ENCODE measurements around the gene CLCN2. TPM values are rescaled to one million over a fixed set of nuclear protein-coding genes. Genes with fewer than 3 reads are reported as not detected.

The CLCN2 gene
- total RNA-seq, 2 experiments from 2014 or later: 5.0 to 6.8 TPM

DNA sequence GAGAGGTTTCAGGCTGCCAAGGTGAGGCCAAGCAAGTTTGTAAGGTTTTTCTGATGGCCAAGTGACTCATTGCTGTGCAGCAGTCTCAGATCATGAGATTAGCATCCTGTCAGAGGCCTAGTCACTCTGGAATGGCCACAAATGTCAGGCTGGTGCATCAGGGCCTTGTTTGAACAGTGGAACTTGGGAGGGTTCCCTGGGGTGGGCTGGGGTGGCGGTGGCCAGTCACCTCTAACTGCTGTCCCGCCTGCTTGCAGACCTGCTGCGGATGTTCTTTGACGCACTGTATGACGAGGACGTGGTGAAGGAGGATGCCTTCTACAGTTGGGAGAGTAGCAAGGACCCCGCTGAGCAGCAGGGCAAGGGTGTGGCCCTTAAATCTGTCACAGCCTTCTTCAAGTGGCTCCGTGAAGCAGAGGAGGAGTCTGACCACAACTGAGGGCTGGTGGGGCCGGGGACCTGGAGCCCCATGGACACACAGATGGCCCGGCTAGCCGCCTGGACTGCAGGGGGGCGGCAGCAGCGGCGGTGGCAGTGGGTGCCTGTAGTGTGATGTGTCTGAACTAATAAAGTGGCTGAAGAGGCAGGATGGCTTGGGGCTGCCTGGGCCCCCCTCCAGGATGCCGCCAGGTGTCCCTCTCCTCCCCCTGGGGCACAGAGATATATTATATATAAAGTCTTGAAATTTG, 26.8 kb downstream of the CLCN2 start:
- Mint-ChIP-seq H3K27ac (peak overlapping the region; percentile 91), H3K4me3 (peak overlapping the region; percentile 32), H3K27me3 (no peaks in the 10 kb centered on the region), H3K36me3 (peaks cover 43% of the 10 kb centered on the region), H3K9me3 (no peaks in the 10 kb centered on the region), H3K4me1 (peaks cover 45% of the 10 kb centered on the region)
- DNase-seq: peak; percentile 57

DNA sequence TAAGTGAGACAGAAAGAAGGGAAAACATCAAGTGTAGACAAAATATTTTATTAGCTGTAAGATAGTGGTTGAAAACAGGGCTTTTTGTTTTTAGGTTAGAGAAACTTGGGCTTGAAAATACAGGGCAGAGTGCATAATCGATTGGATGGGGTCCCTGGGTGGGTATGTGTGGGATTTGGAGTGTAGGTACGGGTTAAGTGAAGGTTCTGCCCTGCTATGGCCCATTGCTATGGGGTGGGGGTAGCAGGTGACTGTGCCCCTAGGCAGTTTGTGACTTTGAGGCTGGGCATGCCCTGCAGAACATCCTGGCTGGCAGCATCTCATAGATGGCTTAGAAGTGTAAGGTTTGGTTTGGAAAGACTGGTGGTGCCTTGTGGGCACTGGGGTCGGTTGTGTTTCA, 27.7 kb downstream of the CLCN2 start:
- DNase-seq: no peak
- Mint-ChIP-seq H3K4me3 (no peak overlapping the region), H3K9me3 (no peaks in the 10 kb centered on the region), H3K27me3 (no peaks in the 10 kb centered on the region), H3K36me3 (peaks cover 51% of the 10 kb centered on the region), H3K27ac (peak overlapping the region; percentile 91), H3K4me1 (peaks cover 48% of the 10 kb centered on the region)

DNA sequence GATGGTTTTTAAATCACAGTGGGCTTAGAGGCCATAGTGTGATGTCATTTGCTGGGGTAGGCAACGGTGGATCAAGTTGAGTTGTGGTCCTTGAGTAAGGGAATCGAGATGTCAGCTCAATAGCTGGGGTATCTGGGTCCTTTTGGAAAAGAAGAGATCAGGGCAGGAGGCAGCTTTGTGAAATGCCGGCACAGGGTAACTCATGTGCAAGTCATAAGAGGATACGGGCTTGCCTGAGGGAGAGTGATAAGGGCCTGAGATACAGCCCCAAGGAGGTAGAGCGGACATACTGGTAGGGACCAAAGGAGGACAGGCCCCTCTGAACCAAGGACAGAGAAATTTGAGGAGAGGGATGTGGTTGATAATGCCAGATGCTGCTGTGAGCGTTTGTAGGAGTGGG, 28.2 kb downstream of the CLCN2 start:
- Mint-ChIP-seq H3K27ac (peak overlapping the region; percentile 91), H3K4me1 (peaks cover 48% of the 10 kb centered on the region), H3K27me3 (no peaks in the 10 kb centered on the region), H3K9me3 (no peaks in the 10 kb centered on the region), H3K4me3 (no peak overlapping the region), H3K36me3 (peaks cover 57% of the 10 kb centered on the region)
- DNase-seq: no peak

DNA sequence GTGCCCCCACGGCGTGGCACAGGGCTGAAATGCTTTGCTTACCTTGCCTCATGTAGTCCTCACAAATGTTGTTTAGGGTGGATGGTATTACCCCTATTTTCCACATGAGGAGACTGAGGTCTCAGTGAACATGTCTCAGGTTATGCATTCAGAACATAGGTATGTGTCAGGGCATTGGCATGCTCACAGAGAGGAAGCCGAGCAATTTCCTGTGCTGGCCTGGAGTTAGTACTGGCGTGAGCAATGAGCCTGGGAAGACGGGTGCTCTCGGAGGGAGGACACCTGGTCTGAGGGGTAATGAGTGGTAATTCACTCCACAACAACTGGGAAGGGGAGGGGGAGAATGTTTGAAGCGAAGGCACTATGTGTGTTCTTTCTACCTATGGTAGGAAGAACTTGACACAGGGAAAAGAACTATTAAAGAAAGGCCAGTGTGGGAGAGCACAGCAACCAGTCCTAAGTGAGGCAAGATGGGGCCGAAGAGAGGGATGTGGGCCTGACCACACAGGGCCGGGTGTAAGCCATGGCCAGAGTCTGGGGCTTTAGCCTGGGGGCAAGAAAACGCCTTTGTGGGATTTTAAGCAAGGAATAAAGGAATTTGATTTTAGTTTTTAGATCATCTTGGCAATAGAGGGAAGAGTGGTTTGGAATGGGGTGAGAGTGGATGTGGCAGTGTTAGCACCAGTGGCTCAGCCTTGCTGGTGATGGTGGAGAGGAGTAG, 28.9 kb downstream of the CLCN2 start:
- H3K36me3 Mint-ChIP-seq: peaks cover 59% of the 10 kb centered on the region
- no peak overlapping the region for H3K4me3 Mint-ChIP-seq
- H3K27me3 Mint-ChIP-seq: no peaks in the 10 kb centered on the region
- H3K4me1 Mint-ChIP-seq: peaks cover 47% of the 10 kb centered on the region
- H3K27ac Mint-ChIP-seq: peak overlapping the region; percentile 91
- DNase-seq: no peak
- H3K9me3 Mint-ChIP-seq: no peaks in the 10 kb centered on the region

DNA sequence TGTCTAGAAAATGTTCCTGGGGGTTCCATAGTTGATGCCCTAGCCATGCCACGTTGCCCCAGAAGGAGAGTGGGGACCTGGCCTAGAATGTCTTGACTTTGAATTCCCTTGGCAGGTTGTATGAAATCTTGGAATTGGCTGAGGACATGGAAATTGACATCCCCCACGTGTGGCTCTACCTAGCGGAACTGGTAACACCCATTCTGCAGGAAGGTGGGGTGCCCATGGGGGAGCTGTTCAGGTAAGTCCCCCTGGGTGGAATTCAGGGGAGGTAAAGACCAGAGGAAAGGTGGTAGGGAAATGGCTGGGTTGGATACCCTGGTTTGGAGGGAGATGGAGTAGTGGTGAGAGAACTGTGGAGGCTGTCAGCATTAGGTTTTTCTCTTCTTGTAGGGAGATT, 32.9 kb downstream of the CLCN2 start:
- Mint-ChIP-seq H3K9me3 (no peaks in the 10 kb centered on the region), H3K4me1 (peaks cover 34% of the 10 kb centered on the region), H3K27ac (peak overlapping the region; percentile 16), H3K27me3 (no peaks in the 10 kb centered on the region), H3K36me3 (peaks cover 81% of the 10 kb centered on the region), H3K4me3 (no peak overlapping the region)
- DNase-seq: no peak

DNA sequence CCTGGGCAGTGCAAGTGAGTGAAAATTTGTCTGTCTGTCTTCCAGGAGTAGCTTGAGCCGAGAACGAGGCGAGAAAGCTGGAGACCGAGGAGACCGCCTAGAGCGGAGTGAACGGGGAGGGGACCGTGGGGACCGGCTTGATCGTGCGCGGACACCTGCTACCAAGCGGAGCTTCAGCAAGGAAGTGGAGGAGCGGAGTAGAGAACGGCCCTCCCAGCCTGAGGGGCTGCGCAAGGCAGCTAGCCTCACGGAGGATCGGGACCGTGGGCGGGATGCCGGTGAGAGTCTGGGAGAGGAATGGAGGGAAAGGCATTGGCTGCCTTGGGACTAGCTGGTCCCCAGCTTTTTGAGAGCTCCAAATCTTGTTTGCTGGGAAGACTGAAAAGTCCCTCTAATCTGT, 34.2 kb downstream of the CLCN2 start:
- Mint-ChIP-seq H3K36me3 (peaks cover 76% of the 10 kb centered on the region), H3K27ac (peak overlapping the region; percentile 40), H3K4me1 (peaks cover 23% of the 10 kb centered on the region), H3K27me3 (no peaks in the 10 kb centered on the region), H3K4me3 (no peak overlapping the region), H3K9me3 (no peaks in the 10 kb centered on the region)
- no peak for DNase-seq

DNA sequence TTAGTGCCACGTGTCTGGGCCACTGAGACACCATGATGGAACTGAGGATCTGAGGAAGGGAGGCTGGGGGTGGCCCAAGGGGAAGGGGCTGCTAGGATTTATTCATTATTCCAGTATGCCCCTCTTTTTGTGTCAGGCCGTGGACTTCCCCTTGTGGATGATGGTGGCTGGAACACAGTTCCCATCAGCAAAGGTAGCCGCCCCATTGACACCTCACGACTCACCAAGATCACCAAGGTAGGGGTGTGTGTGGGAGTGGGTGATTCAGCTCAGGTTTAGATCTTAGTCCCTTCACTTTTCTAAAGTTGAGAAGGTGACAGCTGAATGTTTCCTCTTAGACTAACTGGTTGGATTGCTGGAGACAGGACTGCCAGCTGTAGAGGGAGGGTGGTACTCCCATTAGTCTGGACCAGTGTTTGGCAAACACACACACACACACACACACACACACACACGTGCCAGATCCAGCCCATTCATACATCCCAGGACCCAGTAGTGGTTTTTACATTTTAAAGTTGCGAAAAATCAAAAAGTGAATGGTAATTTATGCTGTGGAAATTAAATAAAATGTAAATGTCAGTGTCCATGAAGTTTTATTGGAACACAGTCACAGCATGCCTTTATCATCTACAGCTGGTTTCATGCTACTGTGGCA, 35.6 kb downstream of the CLCN2 start:
- no peak overlapping the region for H3K4me3 Mint-ChIP-seq
- DNase-seq: peak; percentile 26
- H3K4me1 Mint-ChIP-seq: peaks cover 19% of the 10 kb centered on the region

DNA sequence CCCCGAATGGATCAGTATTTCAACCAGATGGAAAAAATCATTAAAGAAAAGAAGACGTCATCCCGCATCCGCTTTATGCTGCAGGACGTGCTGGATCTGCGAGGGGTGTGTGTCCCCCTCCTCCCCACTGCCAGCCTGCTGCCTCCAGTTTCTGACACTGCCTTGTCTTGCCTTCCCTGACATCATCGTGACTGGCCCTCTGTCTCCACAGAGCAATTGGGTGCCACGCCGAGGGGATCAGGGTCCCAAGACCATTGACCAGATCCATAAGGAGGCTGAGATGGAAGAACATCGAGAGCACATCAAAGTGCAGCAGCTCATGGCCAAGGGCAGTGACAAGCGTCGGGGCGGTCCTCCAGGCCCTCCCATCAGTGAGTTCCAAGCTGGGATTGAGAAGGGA, 36.1 kb downstream of the CLCN2 start:
- peaks cover 19% of the 10 kb centered on the region for H3K4me1 Mint-ChIP-seq
- DNase-seq: no peak
- peaks cover 73% of the 10 kb centered on the region for H3K36me3 Mint-ChIP-seq
- H3K4me3 Mint-ChIP-seq: no peak overlapping the region
- H3K27me3 Mint-ChIP-seq: no peaks in the 10 kb centered on the region
- peak overlapping the region; percentile 38 for H3K27ac Mint-ChIP-seq
- no peaks in the 10 kb centered on the region for H3K9me3 Mint-ChIP-seq

More for the DNA sequence above, 35.6 kb downstream of the CLCN2 start:
- Mint-ChIP-seq H3K27me3 (no peaks in the 10 kb centered on the region), H3K36me3 (peaks cover 73% of the 10 kb centered on the region), H3K9me3 (no peaks in the 10 kb centered on the region), H3K27ac (peak overlapping the region; percentile 71)

DNA sequence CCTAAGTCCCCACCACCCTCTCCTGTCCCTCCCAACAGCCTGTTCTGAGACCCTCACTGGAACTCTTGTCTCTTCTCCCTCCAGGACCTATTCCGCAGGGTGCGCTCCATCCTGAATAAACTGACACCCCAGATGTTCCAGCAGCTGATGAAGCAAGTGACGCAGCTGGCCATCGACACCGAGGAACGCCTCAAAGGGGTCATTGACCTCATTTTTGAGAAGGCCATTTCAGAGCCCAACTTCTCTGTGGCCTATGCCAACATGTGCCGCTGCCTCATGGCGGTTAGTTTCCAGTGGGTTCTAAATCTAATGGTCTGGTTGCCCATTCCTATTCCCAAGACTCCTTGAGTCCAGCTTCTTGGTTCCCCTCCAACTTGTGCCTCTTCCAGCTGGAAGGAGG, 37.7 kb downstream of the CLCN2 start:
- DNase-seq: no peak
- H3K27me3 Mint-ChIP-seq: no peaks in the 10 kb centered on the region
- H3K4me3 Mint-ChIP-seq: no peak overlapping the region
- H3K4me1 Mint-ChIP-seq: peaks cover 25% of the 10 kb centered on the region
- H3K27ac Mint-ChIP-seq: no peak overlapping the region
- peaks cover 67% of the 10 kb centered on the region for H3K36me3 Mint-ChIP-seq
- no peaks in the 10 kb centered on the region for H3K9me3 Mint-ChIP-seq

DNA sequence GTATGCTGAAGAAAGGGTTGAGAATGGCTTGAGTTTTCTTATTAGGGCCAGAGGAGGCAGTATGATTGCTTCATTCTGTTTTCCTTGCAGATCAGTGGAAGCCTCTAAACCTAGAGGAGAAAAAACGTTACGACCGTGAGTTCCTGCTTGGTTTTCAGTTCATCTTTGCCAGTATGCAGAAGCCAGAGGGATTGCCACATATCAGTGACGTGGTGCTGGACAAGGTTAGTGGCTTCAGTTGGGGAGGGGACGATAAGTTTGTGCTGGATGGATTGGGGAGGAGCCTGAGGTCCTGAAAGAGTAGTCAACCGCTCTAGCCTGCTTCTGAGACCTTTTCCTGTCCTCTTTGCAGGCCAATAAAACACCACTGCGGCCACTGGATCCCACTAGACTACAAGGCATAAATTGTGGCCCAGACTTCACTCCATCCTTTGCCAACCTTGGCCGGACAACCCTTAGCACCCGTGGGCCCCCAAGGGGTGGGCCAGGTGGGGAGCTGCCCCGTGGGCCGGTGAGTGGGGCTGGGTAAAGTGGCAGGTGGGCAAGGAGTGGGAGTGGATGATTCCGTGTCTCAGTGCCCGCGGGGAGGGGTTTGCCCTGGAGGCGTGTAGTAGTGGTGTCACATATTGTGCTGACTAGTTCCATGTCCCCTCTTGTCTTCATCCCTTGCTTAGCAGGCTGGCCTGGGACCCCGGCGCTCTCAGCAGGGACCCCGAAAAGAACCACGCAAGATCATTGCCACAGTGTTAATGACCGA, 38.5 kb downstream of the CLCN2 start:
- Mint-ChIP-seq H3K4me3 (no peak overlapping the region), H3K9me3 (no peaks in the 10 kb centered on the region), H3K27me3 (no peaks in the 10 kb centered on the region), H3K36me3 (peaks cover 63% of the 10 kb centered on the region), H3K27ac (peak overlapping the region; percentile 80), H3K4me1 (peaks cover 28% of the 10 kb centered on the region)
- no peak for DNase-seq

DNA sequence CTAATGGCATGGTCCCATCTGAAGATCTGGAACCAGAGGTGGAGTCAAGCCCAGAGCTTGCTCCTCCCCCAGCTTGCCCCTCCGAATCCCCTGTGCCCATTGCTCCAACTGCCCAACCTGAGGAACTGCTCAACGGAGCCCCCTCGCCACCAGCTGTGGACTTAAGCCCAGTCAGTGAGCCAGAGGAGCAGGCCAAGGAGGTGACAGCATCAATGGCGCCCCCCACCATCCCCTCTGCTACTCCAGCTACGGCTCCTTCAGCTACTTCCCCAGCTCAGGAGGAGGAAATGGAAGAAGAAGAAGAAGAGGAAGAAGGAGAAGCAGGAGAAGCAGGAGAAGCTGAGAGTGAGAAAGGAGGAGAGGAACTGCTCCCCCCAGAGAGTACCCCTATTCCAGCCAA, 39.7 kb downstream of the CLCN2 start:
- Mint-ChIP-seq H3K4me1 (peaks cover 38% of the 10 kb centered on the region), H3K36me3 (peaks cover 67% of the 10 kb centered on the region), H3K9me3 (no peaks in the 10 kb centered on the region), H3K4me3 (no peak overlapping the region), H3K27ac (peak overlapping the region; percentile 54), H3K27me3 (no peaks in the 10 kb centered on the region)
- DNase-seq: no peak

DNA sequence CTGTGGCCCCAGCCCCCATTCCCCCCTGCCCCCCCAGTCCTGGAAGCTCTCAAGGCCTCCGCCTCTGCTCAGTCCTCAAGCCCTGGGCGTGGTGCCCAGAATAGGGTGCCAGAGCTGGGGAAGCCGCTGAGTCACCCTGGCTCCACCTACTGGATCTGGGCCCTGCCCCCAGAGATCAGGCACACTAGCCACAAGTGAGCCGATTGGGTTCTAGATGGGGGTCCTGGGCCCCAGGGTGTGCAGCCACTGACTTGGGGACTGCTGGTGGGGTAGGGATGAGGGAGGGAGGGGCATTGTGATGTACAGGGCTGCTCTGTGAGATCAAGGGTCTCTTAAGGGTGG, 41.3 kb downstream of the CLCN2 start:
- peak; percentile 58 for DNase-seq
- H3K4me3 Mint-ChIP-seq: no peak overlapping the region
- H3K4me1 Mint-ChIP-seq: peaks cover 38% of the 10 kb centered on the region
- H3K36me3 Mint-ChIP-seq: peaks cover 67% of the 10 kb centered on the region
- H3K27ac Mint-ChIP-seq: no peak overlapping the region
- H3K9me3 Mint-ChIP-seq: no peaks in the 10 kb centered on the region
- H3K27me3 Mint-ChIP-seq: no peaks in the 10 kb centered on the region

DNA sequence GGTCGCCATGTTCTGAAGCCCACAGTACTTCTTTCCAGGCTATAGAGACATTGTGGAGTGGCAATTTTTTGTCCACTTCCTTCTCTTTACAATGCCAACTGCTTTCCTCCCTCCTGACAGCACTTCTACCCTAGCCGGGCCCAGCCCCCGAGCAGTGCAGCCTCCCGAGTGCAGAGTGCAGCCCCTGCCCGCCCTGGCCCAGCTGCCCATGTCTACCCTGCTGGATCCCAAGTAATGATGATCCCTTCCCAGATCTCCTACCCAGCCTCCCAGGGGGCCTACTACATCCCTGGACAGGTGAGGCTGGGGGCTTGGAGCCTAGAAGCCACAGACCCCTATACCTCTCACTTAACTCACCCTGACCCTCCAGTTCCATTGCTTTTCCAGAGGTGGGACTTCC, 44.2 kb downstream of the CLCN2 start:
- Mint-ChIP-seq H3K36me3 (peaks cover 46% of the 10 kb centered on the region), H3K4me1 (peaks cover 36% of the 10 kb centered on the region), H3K27me3 (no peaks in the 10 kb centered on the region), H3K9me3 (no peaks in the 10 kb centered on the region), H3K4me3 (peak overlapping the region; percentile 83), H3K27ac (peak overlapping the region; percentile 52)
- DNase-seq: no peak

DNA sequence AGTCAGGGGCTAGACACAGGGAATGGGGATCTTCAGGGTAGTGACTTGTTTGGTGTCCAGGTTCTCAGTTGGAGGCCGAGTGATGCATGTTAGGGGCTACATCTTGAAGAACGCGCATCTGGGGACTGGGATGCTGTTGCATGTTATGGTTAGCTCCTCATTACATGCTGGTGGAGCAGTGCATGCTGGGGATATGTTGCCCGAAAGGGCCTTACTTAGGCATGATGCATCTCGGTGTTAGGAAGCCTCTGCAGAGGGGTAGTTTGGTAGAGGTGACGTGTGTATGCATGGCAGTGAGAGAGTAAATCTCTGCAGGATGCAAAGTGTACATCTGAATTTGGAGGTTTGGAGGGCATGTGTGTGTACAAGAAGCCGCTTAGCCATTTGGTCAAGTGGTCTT, 44.6 kb downstream of the CLCN2 start:
- H3K9me3 Mint-ChIP-seq: no peaks in the 10 kb centered on the region
- H3K4me1 Mint-ChIP-seq: peaks cover 36% of the 10 kb centered on the region
- DNase-seq: no peak
- H3K36me3 Mint-ChIP-seq: peaks cover 45% of the 10 kb centered on the region
- H3K27ac Mint-ChIP-seq: peak overlapping the region; percentile 52
- no peaks in the 10 kb centered on the region for H3K27me3 Mint-ChIP-seq
- peak overlapping the region; percentile 83 for H3K4me3 Mint-ChIP-seq

All from activated naive CD8-positive, alpha-beta T cell treated with anti-CD3 and anti-CD28 coated beads for 36 hours (primary cell).